H1 (cell line): ENCODE results near the gene KLF4. TPM values are rescaled to one million over a fixed set of nuclear protein-coding genes. Genes with fewer than 3 reads are reported as not detected.

ENCODE experiments used
- CTCF ChIA-PET: fragments of 300-600 bp; sonication (Branson Sonifier 250); formaldehyde crosslinking; loops from one replicate; lab custom pipeline; 2021; ENCODE audit not compliant: partially characterized antibody; lab: Charles Lee
- POLR2A ChIA-PET: fragments of 300-600 bp; sonication (Branson Sonifier 250); formaldehyde crosslinking; loops from one replicate; lab custom pipeline; 2021; ENCODE audit warnings: inconsistent platforms; ENCODE audit not compliant: partially characterized antibody; lab: Charles Lee
- DNase-seq, 2 experiments: peaks; one replicate each; pipeline versions ENCODE4 v3.0.0 to v3.0.0-alpha.2; 2010 to 2022; ENCODE audit warnings: low spot score in 2 of 2, low read depth in 1 of 2, mixed read lengths in 1 of 2
- FAIRE-seq: peaks from 2 replicates; lab custom pipeline; 2011; peaks lifted over from hg19 to GRCh38; lab: Jason Lieb, UNC
- H2AFZ ChIP-seq: 2 replicates; pipeline ENCODE4 v1.8.1; 2012; ENCODE audit warnings: low read length, inconsistent platforms
- H2AK5ac ChIP-seq: 2 replicates; pipeline ENCODE4 v1.6.1; 2013; ENCODE audit warnings: low read depth, low read length
- H2BK120ac ChIP-seq: replicated peaks from 2 replicates; pipeline ENCODE3; 2013; ENCODE audit warnings: low read depth, low read length, inconsistent platforms
- H2BK12ac ChIP-seq: 2 replicates; pipeline ENCODE4 v1.6.1; 2013; ENCODE audit warnings: low read depth, low read length
- H2BK15ac ChIP-seq: 2 replicates; pipeline ENCODE4 v1.6.1; 2013; ENCODE audit warnings: low read length
- H2BK20ac ChIP-seq: 2 replicates; pipeline ENCODE4 v1.6.1; 2013; ENCODE audit warnings: low read length
- H2BK5ac ChIP-seq: 2 replicates; pipeline ENCODE4 v1.6.1; 2013; ENCODE audit warnings: low read depth, low read length
- H3K14ac ChIP-seq: 2 replicates; pipeline ENCODE4 v1.6.1; 2013; ENCODE audit warnings: inconsistent platforms; ENCODE audit not compliant: insufficient read length
- H3K18ac ChIP-seq: 2 replicates; pipeline ENCODE4 v1.6.1; 2013; ENCODE audit warnings: low read length; ENCODE audit errors: extremely low read depth
- H3K23ac ChIP-seq: 2 replicates; pipeline ENCODE4 v1.6.1; 2013; ENCODE audit warnings: inconsistent platforms; ENCODE audit not compliant: insufficient read length
- H3K23me2 ChIP-seq: 2 replicates; pipeline ENCODE4 v1.6.1; 2013; ENCODE audit warnings: low read depth, low read length
- H3K27ac ChIP-seq: 2 replicates; pipeline ENCODE4 v1.6.1; 2011; ENCODE audit warnings: low read depth, low read length, inconsistent platforms
- H3K27me3 ChIP-seq, 4 experiments: replicated peaks in 1 of 4; 1 replicate in 1 of 4; 2 replicates in 3 of 4; pipeline versions ENCODE4 v1.6.1 to v1.8.1; 2011 to 2013; ENCODE audit warnings: low read length in 3 of 4, mild to moderate bottlenecking in 3 of 4, inconsistent platforms in 2 of 4, mixed read lengths in 2 of 4, moderate library complexity in 1 of 4; ENCODE audit not compliant: control insufficient read depth in 3 of 4, insufficient read depth in 3 of 4; ENCODE audit errors: extremely low read depth in 1 of 4
- H3K36me3 ChIP-seq, 4 experiments: 2 replicates each; pipeline versions ENCODE4 v1.6.1 to v1.8.1; 2011 to 2013; ENCODE audit warnings: mild to moderate bottlenecking in 4 of 4, low read length in 3 of 4, moderate library complexity in 2 of 4, control low read depth in 1 of 4, inconsistent platforms in 1 of 4; ENCODE audit not compliant: insufficient read depth in 4 of 4, control insufficient read depth in 2 of 4
- H3K4ac ChIP-seq: replicated peaks from 2 replicates; pipeline ENCODE3; 2013; ENCODE audit warnings: low read length, low read depth, mixed read lengths, inconsistent platforms; ENCODE audit not compliant: insufficient read length
- H3K4me1 ChIP-seq, 4 experiments: replicated peaks in 1 of 4; 1 replicate in 1 of 4; 2 replicates in 3 of 4; pipeline versions ENCODE4 v1.6.1 to v1.8.1; 2011 to 2013; ENCODE audit warnings: low read length in 3 of 4, inconsistent platforms in 2 of 4, mixed read lengths in 1 of 4; ENCODE audit not compliant: insufficient read depth in 4 of 4, control insufficient read depth in 3 of 4
- H3K4me2 ChIP-seq, 2 experiments: 2 replicates each; pipeline versions ENCODE4 v1.6.1 to v1.8.1; 2011 to 2013; ENCODE audit warnings: low read depth in 2 of 2, low read length in 2 of 2, control low read depth in 1 of 2, inconsistent platforms in 1 of 2, mild to moderate bottlenecking in 1 of 2; ENCODE audit not compliant: insufficient read depth in 1 of 2
- H3K4me3 ChIP-seq, 4 experiments: fragments of 200-600, 300-600 bp in 1 of 4; sonication (generic), shearing (Covaris generic), sonication (Bioruptor Twin) in 1 of 4; 2 replicates each; pipeline versions ENCODE4 v1.5.1 to v1.8.1; 2011 to 2016; ENCODE audit warnings: low read length in 4 of 4, low read depth in 3 of 4, control low read depth in 2 of 4, inconsistent platforms in 2 of 4, mild to moderate bottlenecking in 2 of 4, mixed read lengths in 1 of 4, moderate library complexity in 1 of 4; ENCODE audit not compliant: insufficient read depth in 2 of 4; ENCODE audit errors: extremely low read depth in 1 of 4
- H3K56ac ChIP-seq: replicated peaks from 2 replicates; pipeline ENCODE3; 2013; ENCODE audit warnings: low read depth, mild to moderate bottlenecking, mixed read lengths, low read length, inconsistent platforms; ENCODE audit not compliant: insufficient read length
- H3K79me1 ChIP-seq: 2 replicates; pipeline ENCODE4 v1.6.1; 2013; ENCODE audit warnings: low read depth, low read length, control low read depth
- H3K79me2 ChIP-seq, 2 experiments: 2 replicates each; pipeline versions ENCODE4 v1.6.1 to v1.8.1; 2012 to 2013; ENCODE audit warnings: low read length in 2 of 2, mild to moderate bottlenecking in 2 of 2, inconsistent platforms in 1 of 2; ENCODE audit not compliant: insufficient read depth in 2 of 2, control insufficient read depth in 1 of 2
- H3K9ac ChIP-seq, 4 experiments: replicated peaks in 1 of 4; 1 replicate in 1 of 4; 2 replicates in 3 of 4; pipeline versions ENCODE4 v1.6.1 to v1.8.1; 2011 to 2013; ENCODE audit warnings: low read depth in 3 of 4, low read length in 3 of 4, control low read depth in 2 of 4, mild to moderate bottlenecking in 2 of 4, moderate library complexity in 2 of 4, inconsistent platforms in 1 of 4; ENCODE audit errors: extremely low read depth in 1 of 4
- H3K9me3 ChIP-seq, 2 experiments: 2 replicates each; pipeline versions ENCODE4 v1.6.1 to v1.8.1; 2012 to 2013; ENCODE audit warnings: mild to moderate bottlenecking in 2 of 2, moderate library complexity in 2 of 2, control low read depth in 1 of 2, inconsistent platforms in 1 of 2, low read depth in 1 of 2, low read length in 1 of 2, mixed read lengths in 1 of 2; ENCODE audit not compliant: insufficient read depth in 2 of 2
- H4K20me1 ChIP-seq, 2 experiments: replicated peaks in 1 of 2; 2 replicates each; pipeline versions ENCODE3 to v1.8.1; 2011 to 2013; ENCODE audit warnings: inconsistent platforms in 2 of 2, low read length in 2 of 2, mild to moderate bottlenecking in 1 of 2; ENCODE audit not compliant: insufficient read depth in 2 of 2, control insufficient read depth in 1 of 2
- H4K5ac ChIP-seq: 2 replicates; pipeline ENCODE4 v1.6.1; 2013; ENCODE audit warnings: low read length, low read depth, mixed read lengths, inconsistent platforms; ENCODE audit not compliant: insufficient read length
- H4K8ac ChIP-seq: 2 replicates; pipeline ENCODE4 v1.8.0; 2013; ENCODE audit warnings: mild to moderate bottlenecking, moderate library complexity, low read length, inconsistent platforms; ENCODE audit not compliant: insufficient read depth; ENCODE audit errors: extremely low read depth
- H4K91ac ChIP-seq: replicated peaks from 2 replicates; pipeline ENCODE3; 2013; ENCODE audit warnings: low read length, mixed read lengths, inconsistent platforms; ENCODE audit not compliant: insufficient read length
- ASH2L ChIP-seq: fragments of 200-600, 300-600 bp; sonication (generic); IDR thresholded peaks from one replicate; pipeline ENCODE4 v1.7.1; 2017; ENCODE audit warnings: low read length
- CBX8 ChIP-seq: fragments of 300-800, 300-1000 bp; sonication (generic); IDR thresholded peaks from 2 replicates; pipeline ENCODE4 v1.7.1; 2016; ENCODE audit warnings: low read depth, low read length, borderline replicate concordance
- CEBPB ChIP-seq: IDR thresholded peaks from 2 replicates; pipeline ENCODE4 v1.6.1; 2012; ENCODE audit warnings: low read depth, low read length
- CHD2 ChIP-seq: IDR thresholded peaks from 2 replicates; pipeline ENCODE4 v1.6.1; 2012; ENCODE audit warnings: low read length, improper control_type of control experiment
- POLR2A ChIP-seq, 2 experiments: IDR thresholded peaks; 1 replicate in 1 of 2; 2 replicates in 1 of 2; pipeline ENCODE4 v1.6.1; 2011; ENCODE audit warnings: low read depth in 2 of 2, low read length in 2 of 2, mild to moderate bottlenecking in 2 of 2; ENCODE audit errors: control extremely low read depth in 1 of 2
- POLR2AphosphoS5 ChIP-seq: IDR thresholded peaks from 2 replicates; pipeline ENCODE4 v1.6.1; 2011; ENCODE audit warnings: low read depth, low read length
- RBBP5 ChIP-seq: IDR thresholded peaks from 2 replicates; pipeline ENCODE4 v1.7.1; 2012; ENCODE audit warnings: low read depth, mild to moderate bottlenecking, inconsistent platforms, low read length, moderate library complexity, borderline replicate concordance
- RXRA ChIP-seq: IDR thresholded peaks from 2 replicates; pipeline ENCODE4 v1.6.1; 2011; ENCODE audit warnings: low read depth, mild to moderate bottlenecking, low read length, moderate library complexity; ENCODE audit not compliant: insufficient read depth
- YY1 ChIP-seq: IDR thresholded peaks from 2 replicates; pipeline ENCODE4 v1.6.1; 2011; ENCODE audit warnings: low read depth, mild to moderate bottlenecking, low read length
- WGBS, 2 experiments: shearing (Covaris generic) in 1 of 2; methylation state at CpG; one replicate each; pipeline versions ENCODE4 v1.1.6 to v1.1.7; 2013 to 2015; ENCODE audit warnings: low lambda C conversion rate in 2 of 2, mixed read lengths in 2 of 2, inconsistent platforms in 1 of 2, low coverage in 1 of 2, missing lambda C conversion rate in 1 of 2; ENCODE audit not compliant: insufficient replicate concordance in 2 of 2, insufficient coverage in 1 of 2, insufficient read length in 1 of 2; ENCODE audit errors: extremely low coverage in 1 of 2, missing lambda C conversion rate in 1 of 2; 5-methylcytosine and 5-hydroxymethylcytosine counted together
- polyA plus RNA-seq, 7 experiments: library from polyadenylated mRNA; depleted of rRNA in 3 of 7; stranded (reverse) in 5 of 7; unstranded in 2 of 7; fragments of >200 nt in 5 of 7; fragments of 200-250 nt in 2 of 7; gene quantifications; 1 replicate in 5 of 7; 2 replicates in 1 of 7; 4 replicates in 1 of 7; pipeline versions ENCODE4 v1.2.1 to v1.2.3, GENCODE V29; 2011 to 2013; ENCODE audit warnings: missing spikeins in 2 of 7, mixed read lengths in 2 of 7
- total RNA-seq: library from RNA; stranded (reverse); fragmentation: NEBNext Ultra II Directional; extraction: Animal tissue kit (Norgen Biotek cat#: 25700); gene quantifications from 2 replicates; pipeline ENCODE4 v1.2.1, GENCODE V29; 2021
- TF ChIP-seq, protein P1 (sequence below): IDR thresholded peaks from 2 replicates; pipeline ENCODE4 v1.6.1; 2011; ENCODE audit warnings: low read length, improper control_type of control experiment
- TF ChIP-seq, protein P2 (sequence below), 3 experiments: IDR thresholded peaks; 1 replicate in 2 of 3; 2 replicates in 1 of 3; pipeline versions ENCODE4 v1.5.1 to v1.6.1; 2011; ENCODE audit warnings: low read length in 3 of 3, mild to moderate bottlenecking in 3 of 3, inconsistent platforms in 2 of 3, low read depth in 1 of 3, moderate library complexity in 1 of 3; ENCODE audit not compliant: insufficient read depth in 1 of 3; ENCODE audit errors: control extremely low read depth in 1 of 3

Gene KLF4
- total and polyA plus RNA-seq, 2 of the 8 experiments (the other 6 are each of a cell fraction or from before 2014, with no cell fraction given) = 0.77 to 2.8 TPM

DNA sequence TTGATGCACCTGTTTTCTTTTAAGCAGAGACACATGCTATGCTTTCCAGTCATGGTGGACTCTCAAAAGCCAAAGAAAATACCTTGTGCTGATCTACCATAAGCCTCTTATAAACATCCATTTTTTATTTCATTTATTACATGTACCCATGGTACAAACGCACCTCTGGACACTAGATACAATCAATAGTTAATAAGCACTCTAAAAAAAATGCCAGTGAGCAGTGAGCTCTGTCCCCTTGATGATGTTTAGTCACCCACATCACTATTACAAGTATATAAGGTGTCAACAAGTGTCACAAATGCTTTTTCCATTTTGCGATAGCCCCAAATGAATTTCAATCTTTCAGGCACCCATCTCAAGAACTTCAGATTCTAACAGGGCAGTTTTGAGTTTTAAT lies 5.9 kb downstream of the KLF4 start:
- Histone ChIP-seq H4K91ac (no peak overlapping the region), H3K4ac (no peak overlapping the region), H2BK15ac (no peak overlapping the region), H3K27ac (no peak overlapping the region), H3K18ac (no peak overlapping the region), H2AFZ (no peak overlapping the region), H3K79me1 (no peaks in the 10 kb centered on the region), H3K9ac (no peak overlapping the region), H3K23ac (no peak overlapping the region), H4K20me1 (peaks cover 4% of the 10 kb centered on the region in 2 experiments), H2BK120ac (no peak overlapping the region), H3K79me2 (no peaks in the 10 kb centered on the region), H3K56ac (no peak overlapping the region), H3K4me1 (peaks cover 0 to 19% (median 11%) of the 10 kb centered on the region in 4 experiments; a peak in 6 of 7 replicates), H3K14ac (no peak overlapping the region), H3K4me2 (no peak overlapping the region), H4K8ac (no peak overlapping the region), H3K4me3 (no peak overlapping the region), H2BK20ac (no peak overlapping the region), H2BK5ac (no peak overlapping the region), H3K36me3 (peaks cover 0 to 5% (median 0%) of the 10 kb centered on the region in 4 experiments; a peak in 2 of 8 replicates), H3K9me3 (no peaks in the 10 kb centered on the region), H4K5ac (no peak overlapping the region), H3K27me3 (peaks cover 16 to 22% (median 21%) of the 10 kb centered on the region in 4 experiments), H2AK5ac (no peak overlapping the region), H2BK12ac (no peak overlapping the region), H3K23me2 (peaks cover 16% of the 10 kb centered on the region; the same call in 1 of the 2 replicates)
- DNase-seq (no peak), FAIRE-seq (no peak)
- ChIA-PET POLR2A (no interaction called here), CTCF (interaction anchor here (0.6 to 2.4 kb wide), 21 partner anchors 13 to 1199 kb away, joined by 3 to 16 read pairs (median 3); no protein-coding TSS in a partner anchor)
- 84% methylated on average over 2 of the region's 2 CpGs; no CpG with 5 or more reads in 1 of the 2 experiments for WGBS, 2 experiments
- TF ChIP-seq, protein P1, sequence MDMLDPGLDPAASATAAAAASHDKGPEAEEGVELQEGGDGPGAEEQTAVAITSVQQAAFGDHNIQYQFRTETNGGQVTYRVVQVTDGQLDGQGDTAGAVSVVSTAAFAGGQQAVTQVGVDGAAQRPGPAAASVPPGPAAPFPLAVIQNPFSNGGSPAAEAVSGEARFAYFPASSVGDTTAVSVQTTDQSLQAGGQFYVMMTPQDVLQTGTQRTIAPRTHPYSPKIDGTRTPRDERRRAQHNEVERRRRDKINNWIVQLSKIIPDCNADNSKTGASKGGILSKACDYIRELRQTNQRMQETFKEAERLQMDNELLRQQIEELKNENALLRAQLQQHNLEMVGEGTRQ = no peak
- no peak for TF ChIP-seq YY1
- TF ChIP-seq CBX8 = no peak
- no peak for TF ChIP-seq RBBP5
- TF ChIP-seq RXRA = no peak
- TF ChIP-seq CHD2 = no peak
- TF ChIP-seq CEBPB = no peak
- TF ChIP-seq POLR2A (IDR thresholded peaks at IDR 0.05; ENCODE audit: control extremely low read depth in 1 of 2, low read depth in 2 of 2, low read length in 2 of 2) = no peak
- TF ChIP-seq, protein P2, sequence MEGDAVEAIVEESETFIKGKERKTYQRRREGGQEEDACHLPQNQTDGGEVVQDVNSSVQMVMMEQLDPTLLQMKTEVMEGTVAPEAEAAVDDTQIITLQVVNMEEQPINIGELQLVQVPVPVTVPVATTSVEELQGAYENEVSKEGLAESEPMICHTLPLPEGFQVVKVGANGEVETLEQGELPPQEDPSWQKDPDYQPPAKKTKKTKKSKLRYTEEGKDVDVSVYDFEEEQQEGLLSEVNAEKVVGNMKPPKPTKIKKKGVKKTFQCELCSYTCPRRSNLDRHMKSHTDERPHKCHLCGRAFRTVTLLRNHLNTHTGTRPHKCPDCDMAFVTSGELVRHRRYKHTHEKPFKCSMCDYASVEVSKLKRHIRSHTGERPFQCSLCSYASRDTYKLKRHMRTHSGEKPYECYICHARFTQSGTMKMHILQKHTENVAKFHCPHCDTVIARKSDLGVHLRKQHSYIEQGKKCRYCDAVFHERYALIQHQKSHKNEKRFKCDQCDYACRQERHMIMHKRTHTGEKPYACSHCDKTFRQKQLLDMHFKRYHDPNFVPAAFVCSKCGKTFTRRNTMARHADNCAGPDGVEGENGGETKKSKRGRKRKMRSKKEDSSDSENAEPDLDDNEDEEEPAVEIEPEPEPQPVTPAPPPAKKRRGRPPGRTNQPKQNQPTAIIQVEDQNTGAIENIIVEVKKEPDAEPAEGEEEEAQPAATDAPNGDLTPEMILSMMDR (IDR thresholded peaks at IDR 0.05; ENCODE audit: control extremely low read depth in 1 of 3, insufficient read depth in 1 of 3, low read depth in 1 of 3, low read length in 3 of 3) = no peak
- TF ChIP-seq POLR2AphosphoS5 = no peak
- TF ChIP-seq ASH2L = no peak
